Body of pancreas (tissue), 4 donors: ENCODE results near the gene TM9SF4.

Experiments used
- CTCF ChIP-seq, 7 experiments: fragments of 450-650 bp in 4 of 7; fragments of 200-600 bp in 3 of 7; sonication (generic) in 3 of 7; IDR thresholded peaks; one replicate each; pipeline ENCODE4 v1.5.1; 2016 to 2019; ENCODE audit warnings: antibody characterized with exemption in 7 of 7
- POLR2A ChIP-seq, 3 donors: fragments of 450-650 bp; IDR thresholded peaks; one replicate each; pipeline ENCODE4 v1.6.1; 2016; ENCODE audit warnings: antibody characterized with exemption in 3 of 3, mild to moderate bottlenecking in 2 of 3

- TF ChIP-seq CTCF (IDR thresholded peaks at IDR 0.05) (no peak), POLR2A (IDR thresholded peaks at IDR 0.05) (no peak)
Measured at GRCh38 chr20:32062776-32063170, 46.7 kb upstream of the TM9SF4 start.
